SK-MEL-5 (cell line): ENCODE data around the gene CCDC146. TPM values are rescaled to one million over a fixed set of nuclear protein-coding genes. Genes with fewer than 3 reads are reported as not detected.

Experiments used
- DNase-seq: peaks from one replicate; pipeline ENCODE4 v3.0.0-alpha.2; 2016; ENCODE audit warnings: low read depth, low spot score
- in situ Hi-C: cut with HindIII; loops from 2 replicates; pipeline ENCODE4 v1.10.0; 2016; ENCODE audit warnings: low sequenced_read_pairs, high pct_unique_total_duplicates, low pct_unique_long_range_greater_than_20kb
- total RNA-seq: library from RNA; depleted of rRNA; stranded (reverse); fragments of >200 nt; shearing (Covaris generic); gene quantifications from 2 replicates; pipeline ENCODE4 v1.2.3, GENCODE V29; 2014

The CCDC146 gene
- total RNA-seq, 1 experiment from 2014 or later = 0.95 TPM

DNA sequence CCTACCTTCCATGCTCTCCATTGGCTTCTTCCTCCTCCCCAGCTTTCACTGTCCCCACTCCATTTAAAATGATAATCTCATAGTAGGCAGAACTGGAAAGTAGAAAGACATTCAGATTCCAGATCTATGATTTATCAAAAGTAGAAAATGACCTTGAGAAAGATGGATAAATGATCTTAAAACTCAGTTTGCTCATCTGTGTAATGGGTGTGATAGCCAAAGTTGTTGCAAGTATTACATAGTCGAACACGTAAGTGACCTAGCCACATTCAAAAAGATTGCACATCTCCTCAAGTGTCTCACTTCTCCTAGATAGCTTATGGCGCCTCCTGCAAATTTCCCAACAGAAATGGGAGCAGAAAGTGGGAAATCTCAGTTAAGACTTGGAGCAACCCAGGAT lies 167.0 kb downstream of the CCDC146 start:
- DNase-seq = no peak
- in situ Hi-C loops = no loop called here

- in situ Hi-C loops = no loop called here
- no peak for DNase-seq
Measured at GRCh38 chr7:77290425-77290824, 168.0 kb downstream of the CCDC146 start.

GRCh38 chr7:77293046-77293445 lies 170.6 kb downstream of the CCDC146 start:
- in situ Hi-C loops = no loop called here
- DNase-seq = peak; percentile 14

- in situ Hi-C loops = no loop called here
- DNase-seq = no peak
Measured at GRCh38 chr7:77295549-77295948, 173.1 kb downstream of the CCDC146 start.

GRCh38 chr7:77306231-77307067 lies 184.0 kb downstream of the CCDC146 start:
- in situ Hi-C loops = no loop called here
- no peak for DNase-seq

DNA sequence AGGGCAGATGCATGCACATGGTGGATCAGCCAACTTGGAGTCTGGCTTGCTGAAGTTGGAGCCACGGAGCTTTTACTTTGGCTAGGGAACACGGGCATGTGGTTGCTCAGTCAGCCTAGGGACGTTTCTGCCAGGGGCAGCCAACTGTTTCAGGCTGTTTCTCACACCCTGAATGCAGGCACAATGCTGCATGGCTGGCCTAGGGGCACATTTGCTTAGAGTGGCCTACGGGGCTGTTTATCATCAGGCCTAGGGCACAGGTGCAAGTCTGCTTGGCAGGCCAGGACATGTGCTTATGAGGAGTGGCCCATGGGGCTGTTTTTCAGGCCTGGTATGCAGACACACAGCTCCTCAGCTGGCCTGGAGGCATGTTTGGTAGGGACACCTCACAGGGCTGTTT lies 186.4 kb downstream of the CCDC146 start:
- no peak for DNase-seq
- in situ Hi-C loops = no loop called here

DNA sequence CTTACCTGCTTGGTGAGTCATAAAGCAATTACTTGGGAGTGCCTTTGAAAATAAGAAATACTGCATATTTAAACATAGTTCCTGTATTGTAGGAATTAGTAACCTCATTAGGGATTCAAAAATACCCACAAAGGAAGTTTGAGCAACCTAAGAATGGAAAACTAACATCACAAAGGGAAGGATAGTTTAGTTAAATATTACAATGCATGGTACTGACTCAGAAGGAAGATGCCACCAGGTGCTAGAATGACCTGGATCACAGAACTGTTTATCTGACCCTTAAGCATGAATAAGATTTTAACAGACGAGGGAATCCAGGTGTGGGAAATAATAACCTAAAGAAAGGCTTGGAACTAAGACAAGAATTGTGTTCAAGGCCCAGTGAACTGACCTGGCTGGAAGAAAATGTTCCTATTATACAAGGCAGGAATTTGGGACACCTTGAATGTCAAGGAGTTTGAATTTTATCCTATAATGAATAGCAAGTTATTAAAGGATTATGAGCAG lies 187.4 kb downstream of the CCDC146 start:
- in situ Hi-C loops = no loop called here
- DNase-seq = no peak

GRCh38 chr7:77310982-77311381 lies 188.6 kb downstream of the CCDC146 start:
- in situ Hi-C loops = no loop called here
- DNase-seq = no peak

DNA sequence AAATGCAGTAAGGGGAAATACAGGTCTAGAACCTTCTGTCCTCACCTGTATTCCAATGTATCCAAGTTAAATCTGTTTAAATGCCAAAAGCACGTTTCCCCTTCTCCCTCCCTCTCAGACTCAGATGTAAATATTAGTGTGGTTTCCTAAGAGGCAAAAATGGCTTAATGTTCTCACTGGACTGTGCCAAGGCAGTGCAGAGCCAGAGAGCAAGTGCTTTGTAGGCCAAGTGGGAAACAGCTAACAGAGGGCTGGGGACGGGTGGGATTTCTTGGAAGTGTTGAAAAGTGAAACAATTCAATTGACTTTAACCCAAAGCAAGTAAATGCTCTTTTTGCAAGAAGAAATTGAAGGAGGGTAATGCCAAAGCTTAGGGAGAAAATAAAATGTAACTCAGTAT lies 190.7 kb downstream of the CCDC146 start:
- DNase-seq = no peak
- in situ Hi-C loops = no loop called here

- no peak for DNase-seq
- in situ Hi-C loops = no loop called here
Measured at GRCh38 chr7:77313876-77314480, 191.6 kb downstream of the CCDC146 start.

GRCh38 chr7:77315182-77315591 lies 192.8 kb downstream of the CCDC146 start:
- DNase-seq = no peak
- in situ Hi-C loops = no loop called here

- in situ Hi-C loops = no loop called here
- no peak for DNase-seq
Measured at GRCh38 chr7:77316219-77316978, 194.0 kb downstream of the CCDC146 start.

- in situ Hi-C loops = no loop called here
- DNase-seq = no peak
Measured at GRCh38 chr7:77318019-77318418, 195.6 kb downstream of the CCDC146 start.

GRCh38 chr7:77320137-77320536 lies 197.7 kb downstream of the CCDC146 start:
- in situ Hi-C loops = no loop called here
- no peak for DNase-seq

DNA sequence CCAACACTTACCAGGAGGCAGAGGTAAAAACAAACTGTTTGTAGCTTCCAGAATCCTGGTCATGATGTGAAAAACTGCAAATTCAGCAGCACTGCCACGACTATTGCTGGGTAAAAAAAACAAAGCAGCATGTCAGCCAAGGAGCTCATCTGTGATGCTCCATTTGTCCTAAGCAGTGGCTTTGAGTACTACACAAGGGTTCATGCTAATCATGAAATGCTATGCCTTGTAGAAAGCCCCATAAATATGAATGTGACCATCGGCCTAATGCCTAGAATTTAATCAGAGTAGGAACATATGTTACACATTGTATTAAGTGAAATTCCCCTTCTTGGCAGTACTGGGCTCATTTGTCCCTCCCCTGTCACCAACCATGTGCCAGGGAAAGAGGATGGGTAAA lies 198.3 kb downstream of the CCDC146 start:
- in situ Hi-C loops = no loop called here
- DNase-seq = no peak

- DNase-seq = peak; percentile 40
- in situ Hi-C loops = no loop called here
Measured at GRCh38 chr7:77321300-77321699, 198.9 kb downstream of the CCDC146 start.

DNA sequence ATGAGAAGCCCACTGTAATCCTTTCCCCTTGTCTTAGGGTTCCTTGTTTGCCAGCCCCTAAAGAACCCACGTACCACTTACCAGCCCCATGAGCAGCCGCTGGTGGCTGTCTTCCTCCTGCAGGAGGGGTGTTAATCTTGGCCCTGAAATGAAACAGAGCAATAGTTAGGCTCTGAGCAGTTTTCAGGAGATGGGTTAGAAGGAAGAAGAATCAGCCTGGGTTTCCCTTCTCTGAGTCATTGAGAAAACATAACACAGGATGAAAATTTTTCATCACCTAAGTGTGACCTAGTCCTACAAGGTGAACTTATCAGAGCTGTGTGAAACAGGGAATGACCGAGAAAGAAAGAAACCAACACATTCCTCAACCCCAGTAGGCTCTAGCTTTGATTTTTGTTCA lies 203.7 kb downstream of the CCDC146 start:
- in situ Hi-C loops = no loop called here
- DNase-seq = no peak
